Measurements from ENCODE around the gene CEP250.
"Not testable (repeated sequence)": the region's sequence is repeated elsewhere in the genome, so short reads cannot be mapped to it uniquely, and the experiment has no call there.

CEP250 gene

GRCh38 chr20:35523298-35523888, 68.0 kb downstream of the CEP250 start:
- no peak for DNase-seq (ENCODE audit: low read depth in 2 of 2)

- DNase-seq (ENCODE audit: low read depth in 2 of 2): no peak
These were observed 70.2 kb downstream of the CEP250 start for GRCh38 chr20:35525639-35526038.

- no peak for DNase-seq (ENCODE audit: low read depth in 2 of 2)
These were observed 71.8 kb downstream of the CEP250 start for GRCh38 chr20:35527122-35527769.

GRCh38 chr20:35529552-35529951, 74.2 kb downstream of the CEP250 start, which contains the start of gene C20orf173:
C20orf173 (minus strand) TSS chr20:35529652; CDS start chr20:35529373, 279 bp downstream.
- DNase-seq (ENCODE audit: low read depth in 2 of 2): no peak

DNA sequence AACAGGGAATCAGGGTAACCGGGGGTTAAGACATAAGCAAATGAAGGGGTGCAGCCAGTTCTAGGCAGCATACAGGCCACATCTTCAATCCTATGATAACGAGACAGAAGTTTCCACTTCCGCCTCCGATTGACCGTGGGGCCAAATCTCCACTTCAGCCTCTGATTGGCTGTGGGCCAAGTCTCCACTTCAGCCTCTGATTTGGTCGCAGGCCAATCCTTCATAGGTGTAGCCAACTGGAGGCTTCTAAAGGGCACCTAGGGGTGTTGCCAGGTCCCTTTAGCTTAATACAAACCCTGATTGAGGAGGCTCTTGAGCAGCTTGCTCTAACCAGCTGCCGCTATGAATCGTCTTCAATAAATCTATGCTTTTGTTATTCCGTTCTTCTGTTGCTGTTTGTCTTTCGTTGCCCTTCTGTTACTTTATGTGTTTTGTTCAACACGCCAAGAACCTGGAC, 84.4 kb downstream of the CEP250 start:
- DNase-seq (ENCODE audit: low read depth in 2 of 2): no peak

DNA sequence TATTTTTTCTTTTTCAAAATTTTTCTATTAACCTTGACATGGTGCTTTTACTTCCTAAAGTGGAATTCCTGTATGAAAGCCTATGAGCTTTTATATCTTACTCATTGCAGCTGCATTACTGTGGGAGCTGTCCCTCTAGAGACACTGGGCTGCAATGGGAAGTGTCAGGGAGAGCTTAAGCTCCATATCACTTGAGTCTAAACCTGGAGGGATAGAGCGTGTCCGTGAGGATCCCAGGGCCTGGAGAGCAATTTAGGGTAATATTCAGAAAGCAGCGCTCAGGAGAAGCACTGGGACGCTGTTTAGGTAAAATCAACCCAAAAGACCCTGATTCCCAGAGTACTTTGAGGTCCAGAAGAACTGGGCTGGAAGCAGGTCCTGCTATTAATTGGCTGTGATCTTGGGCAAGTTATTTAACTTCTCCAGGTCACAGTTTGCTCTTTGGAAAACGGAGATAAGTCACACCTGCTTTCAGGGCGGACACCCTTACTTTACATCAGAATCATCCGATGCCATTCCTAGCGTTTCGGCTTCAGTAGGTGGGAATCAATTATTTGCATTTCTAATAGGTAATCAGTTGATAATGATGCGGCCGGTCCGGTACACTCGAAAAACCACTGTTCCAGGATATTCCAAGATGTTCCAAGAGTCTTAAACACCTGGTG, 85.9 kb downstream of the CEP250 start:
- DNase-seq (ENCODE audit: low read depth in 2 of 2): no peak

DNA sequence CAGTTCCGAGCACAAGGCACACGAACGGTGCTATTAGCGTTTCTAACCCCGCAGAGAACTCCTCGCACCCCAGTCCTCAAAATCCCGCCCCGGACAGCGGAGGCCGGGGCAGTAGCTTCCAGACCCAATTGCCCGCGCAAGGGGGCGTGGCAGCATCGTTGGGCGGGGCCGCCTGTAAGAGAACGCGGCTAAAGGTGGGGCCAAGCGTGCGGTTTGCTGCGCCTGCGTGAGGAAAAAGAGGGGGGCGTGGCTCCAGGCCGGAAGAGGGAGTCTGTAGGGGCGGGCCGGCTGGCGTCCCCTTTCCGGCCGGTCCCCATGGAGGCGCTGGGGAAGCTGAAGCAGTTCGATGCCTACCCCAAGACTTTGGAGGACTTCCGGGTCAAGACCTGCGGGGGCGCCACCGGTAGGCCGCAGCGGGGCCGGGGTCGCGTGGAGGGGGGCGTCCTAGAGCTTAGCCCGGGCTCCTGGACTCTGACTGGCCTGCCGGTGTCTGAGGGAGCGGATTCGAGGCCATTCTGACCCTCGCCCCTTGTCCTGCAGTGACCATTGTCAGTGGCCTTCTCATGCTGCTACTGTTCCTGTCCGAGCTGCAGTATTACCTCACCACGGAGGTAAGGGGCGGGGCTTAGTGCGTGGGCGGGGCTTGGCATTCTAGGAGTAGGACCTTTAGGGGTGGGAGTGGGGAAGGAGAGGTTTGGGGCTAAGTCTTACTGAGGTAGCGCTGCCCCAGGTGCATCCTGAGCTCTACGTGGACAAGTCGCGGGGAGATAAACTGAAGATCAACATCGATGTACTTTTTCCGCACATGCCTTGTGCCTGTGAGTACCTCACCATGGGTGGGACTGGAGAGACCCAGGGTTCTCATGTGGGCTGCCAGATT, 86.6 kb downstream of the CEP250 start, which contains the start of gene ERGIC3:
TSS of gene ERGIC3 (plus strand) at position 296 of the 880 bp plus-strand sequence. CDS start at position 316, 20 bp downstream.
- DNase-seq (ENCODE audit: low read depth in 2 of 2): peak; percentile 92 to 93

- no peak for DNase-seq (ENCODE audit: low read depth in 2 of 2)
These were observed 87.6 kb downstream of the CEP250 start for GRCh38 chr20:35542990-35543389.

DNA sequence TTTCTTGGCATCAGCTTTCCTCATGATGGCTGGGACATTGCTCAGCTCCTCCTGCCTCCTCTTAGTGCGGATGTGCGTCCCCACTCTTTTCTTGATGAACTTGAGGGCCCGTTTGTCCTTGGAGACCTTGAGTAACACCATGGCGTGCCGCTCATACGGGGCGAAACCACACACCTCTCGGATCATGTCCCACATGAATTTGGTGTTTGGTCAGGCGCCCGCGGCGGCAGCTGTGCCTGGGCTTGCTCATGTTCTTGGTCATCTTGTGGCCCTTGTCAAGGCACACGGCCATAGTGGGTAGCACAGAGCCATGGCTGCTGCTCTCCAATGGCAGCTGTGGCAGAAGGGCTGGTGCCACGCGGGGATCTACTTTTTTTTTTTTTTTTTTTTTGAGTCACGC, 89.0 kb downstream of the CEP250 start:
- no peak for DNase-seq (ENCODE audit: low read depth in 2 of 2)

- DNase-seq (ENCODE audit: low read depth in 2 of 2): not testable (repeated sequence)
These were observed 89.5 kb downstream of the CEP250 start for GRCh38 chr20:35544941-35545340.

DNA sequence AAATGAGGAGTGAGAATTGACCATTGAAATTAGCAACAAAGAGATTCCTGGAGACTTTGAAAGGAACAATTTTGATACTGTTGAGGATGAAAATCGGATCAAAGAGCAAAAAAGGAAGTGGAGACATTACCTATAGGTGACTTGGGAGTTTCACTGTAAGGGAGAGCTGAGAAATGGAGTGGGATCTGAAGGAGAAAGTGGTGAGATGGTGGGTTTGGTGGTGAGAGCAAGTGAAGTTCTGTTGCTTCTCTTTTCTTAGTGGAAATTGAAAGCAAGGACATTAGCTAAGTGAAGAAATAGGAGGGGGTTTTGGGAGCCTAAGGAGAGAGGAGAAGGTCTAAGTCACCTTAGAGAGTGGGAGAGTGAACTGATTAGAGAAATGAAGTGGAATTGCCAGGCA, 90.7 kb downstream of the CEP250 start:
- DNase-seq (ENCODE audit: low read depth in 2 of 2): no peak

GRCh38 chr20:35547329-35547728, 91.9 kb downstream of the CEP250 start:
- no peak for DNase-seq (ENCODE audit: low read depth in 2 of 2)

GRCh38 chr20:35551503-35551902, 96.1 kb downstream of the CEP250 start:
- no peak for DNase-seq (ENCODE audit: low read depth in 2 of 2)

- DNase-seq (ENCODE audit: low read depth in 2 of 2): no peak
These were observed 97.5 kb downstream of the CEP250 start for GRCh38 chr20:35552914-35553313.

DNA sequence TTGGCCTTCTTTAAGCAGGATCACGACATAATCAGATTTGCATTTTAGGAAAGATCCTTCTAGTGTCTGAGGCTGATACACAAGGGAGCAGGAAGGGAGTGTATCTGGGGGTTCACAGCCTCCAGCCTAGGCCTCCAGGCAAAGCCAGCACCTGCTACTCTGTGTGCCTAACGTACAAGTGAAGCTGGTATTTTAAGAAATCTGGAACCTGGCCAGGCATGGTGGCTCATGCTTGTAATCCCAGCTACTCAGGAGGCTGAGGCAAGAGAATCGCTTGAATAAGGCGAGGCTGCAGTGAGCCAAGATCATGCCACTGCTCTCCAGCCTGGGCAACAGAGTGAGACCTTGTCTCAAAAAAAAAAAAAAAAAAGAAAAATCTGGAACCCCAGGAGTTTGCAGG, 100.1 kb downstream of the CEP250 start:
- not testable (repeated sequence) for DNase-seq (ENCODE audit: low read depth in 2 of 2)

GRCh38 chr20:35555951-35556645, 100.7 kb downstream of the CEP250 start:
- no peak for DNase-seq (ENCODE audit: low read depth in 2 of 2)

DNA sequence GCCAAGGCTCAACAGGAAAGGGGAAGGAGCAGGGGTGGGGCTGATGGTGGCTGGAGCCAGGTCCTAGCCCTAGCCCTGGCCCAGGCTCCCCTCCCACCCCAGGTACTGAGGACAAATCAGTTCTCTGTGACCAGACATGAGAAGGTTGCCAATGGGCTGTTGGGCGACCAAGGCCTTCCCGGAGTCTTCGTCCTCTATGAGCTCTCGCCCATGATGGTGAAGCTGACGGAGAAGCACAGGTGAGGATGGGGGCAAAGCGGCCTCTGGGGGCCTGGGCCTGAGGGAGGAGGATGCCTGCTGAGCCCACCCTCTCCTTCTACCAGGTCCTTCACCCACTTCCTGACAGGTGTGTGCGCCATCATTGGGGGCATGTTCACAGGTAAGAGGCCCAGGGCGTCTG, 101.5 kb downstream of the CEP250 start:
- DNase-seq (ENCODE audit: low read depth in 2 of 2): no peak

DNA sequence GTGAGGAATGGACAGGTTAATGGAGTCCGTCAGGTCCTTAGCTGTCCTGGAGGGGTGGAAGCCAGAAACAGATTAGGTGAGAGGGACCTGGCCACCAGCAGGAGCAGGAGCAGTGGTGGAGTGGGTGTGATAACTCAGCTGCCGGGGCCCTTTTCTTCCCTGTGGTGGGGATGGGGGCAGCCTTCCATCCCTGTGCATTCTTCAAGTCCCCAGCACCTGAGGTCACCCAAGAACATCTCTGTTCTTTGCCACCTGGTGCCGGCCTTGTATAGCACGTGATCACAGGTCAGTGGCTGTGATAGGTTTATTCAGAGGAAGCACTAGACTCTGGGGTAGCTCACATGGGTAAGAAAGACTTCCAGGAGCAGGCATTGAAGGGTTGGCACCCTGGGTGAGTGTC, 103.1 kb downstream of the CEP250 start:
- no peak for DNase-seq (ENCODE audit: low read depth in 2 of 2)

DNA sequence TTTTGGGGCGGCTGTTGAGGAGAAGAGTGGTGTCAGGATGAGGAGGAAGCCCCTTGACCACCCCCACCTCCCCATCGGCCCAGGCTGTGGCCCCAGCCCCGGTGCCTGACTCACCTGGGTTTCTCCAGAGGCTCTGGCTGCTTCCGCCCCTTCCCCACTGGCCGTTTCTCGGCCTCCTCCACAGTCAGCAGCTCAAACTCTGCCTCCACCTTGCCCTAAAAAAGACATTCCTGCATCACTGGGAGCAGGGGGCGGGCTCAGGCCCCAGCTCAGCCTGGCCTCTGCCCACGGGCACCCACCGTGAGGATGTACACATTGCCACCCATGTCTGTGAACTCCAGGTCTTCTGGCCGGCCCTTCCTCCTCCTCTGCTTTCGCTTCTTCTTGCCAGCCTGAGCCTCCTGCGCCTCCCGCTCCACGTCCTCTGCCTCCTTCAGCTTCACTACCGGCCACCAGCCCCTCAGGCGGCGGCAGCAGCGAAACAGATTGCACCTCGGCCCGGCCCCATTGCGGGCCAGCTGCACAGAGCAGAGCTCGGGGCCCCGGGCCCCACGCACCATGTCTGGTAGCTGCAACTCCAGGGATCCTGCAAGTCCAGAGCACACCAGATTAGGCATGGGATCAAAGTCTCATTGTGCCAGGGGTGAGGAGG, 103.8 kb downstream of the CEP250 start:
- DNase-seq (ENCODE audit: low read depth in 2 of 2): no peak

- no peak for DNase-seq (ENCODE audit: low read depth in 2 of 2)
These were observed 104.7 kb downstream of the CEP250 start for GRCh38 chr20:35560105-35560511.

- no peak for DNase-seq (ENCODE audit: low read depth in 2 of 2)
These were observed 105.1 kb downstream of the CEP250 start for GRCh38 chr20:35560541-35560940.

All from activated CD8-positive, alpha-beta memory T cell treated with anti-CD3 and anti-CD28 coated beads for 4 hours (primary cell).